Tibial nerve (tissue), 4 donors: Measurements from ENCODE around the gene UPF1.

Experiments
- EP300 ChIP-seq, 2 donors: sonication (generic); formaldehyde crosslinking; IDR thresholded peaks; one replicate each; pipeline ENCODE4 v1.6.1; 2017; ENCODE audit warnings: antibody characterized with exemption in 2 of 2, mild to moderate bottlenecking in 1 of 2
- POLR2A ChIP-seq, 2 donors: fragments of 450-650 bp; IDR thresholded peaks; one replicate each; pipeline ENCODE4 v1.6.1; 2017; ENCODE audit warnings: antibody characterized with exemption in 2 of 2, mild to moderate bottlenecking in 2 of 2, moderate library complexity in 2 of 2
- TF ChIP-seq, protein P1 (sequence below), 5 experiments: fragments of 200-600 bp in 3 of 5; fragments of 450-650 bp in 2 of 5; sonication (generic) in 3 of 5; IDR thresholded peaks; one replicate each; pipeline ENCODE4 v1.5.1; 2016 to 2019; ENCODE audit warnings: antibody characterized with exemption in 5 of 5, mild to moderate bottlenecking in 3 of 5, moderate library complexity in 2 of 5

DNA sequence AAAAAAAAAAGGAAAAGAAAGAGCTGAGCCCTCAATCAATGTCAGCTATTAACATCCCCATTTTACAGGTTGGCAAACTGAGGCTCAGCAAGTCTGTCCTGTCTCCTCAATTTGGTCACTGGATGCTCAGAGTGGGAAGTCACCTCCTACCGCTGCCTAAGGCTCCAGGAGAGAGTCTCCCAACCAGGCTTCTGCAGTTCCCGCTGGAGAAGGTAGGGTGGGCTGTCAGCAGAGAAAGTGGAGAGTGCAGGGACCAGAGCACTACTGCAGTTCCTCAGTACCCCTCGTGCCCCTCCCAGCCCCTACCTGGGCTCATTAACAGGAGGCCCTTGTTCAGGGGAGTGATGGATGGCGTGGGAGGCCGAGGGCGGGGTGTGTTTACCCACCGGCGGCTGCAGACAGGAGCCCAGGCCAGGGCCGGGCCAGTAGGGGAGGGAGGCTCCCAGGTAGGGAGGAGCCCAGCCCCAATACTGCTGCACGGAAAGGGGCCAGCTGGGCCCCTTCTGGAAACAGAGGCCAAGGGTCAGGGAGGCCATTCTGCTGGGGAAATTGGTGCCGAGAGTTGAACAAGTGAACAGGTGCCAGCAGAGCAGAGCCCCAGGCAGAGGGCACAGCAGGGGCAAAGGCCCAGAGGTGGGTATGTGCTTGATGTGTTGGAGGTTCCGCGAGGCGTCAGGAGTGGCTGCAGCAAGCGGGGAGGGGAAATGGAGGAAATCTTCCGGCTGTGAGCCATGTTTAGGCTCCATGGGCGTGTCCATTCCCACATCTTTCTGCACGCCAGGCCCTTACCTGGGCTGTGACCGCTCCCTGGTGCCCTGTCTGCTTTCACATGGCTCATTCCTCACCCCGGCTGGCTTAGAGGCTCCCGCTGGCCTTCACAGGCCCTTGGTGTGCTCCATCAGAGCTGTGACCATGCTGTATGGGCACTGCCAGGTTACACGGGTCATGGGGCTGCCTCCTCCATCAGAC lies 33.1 kb upstream of the UPF1 start:
- no peak for TF ChIP-seq POLR2A (IDR thresholded peaks at IDR 0.05)
- TF ChIP-seq, protein P1, sequence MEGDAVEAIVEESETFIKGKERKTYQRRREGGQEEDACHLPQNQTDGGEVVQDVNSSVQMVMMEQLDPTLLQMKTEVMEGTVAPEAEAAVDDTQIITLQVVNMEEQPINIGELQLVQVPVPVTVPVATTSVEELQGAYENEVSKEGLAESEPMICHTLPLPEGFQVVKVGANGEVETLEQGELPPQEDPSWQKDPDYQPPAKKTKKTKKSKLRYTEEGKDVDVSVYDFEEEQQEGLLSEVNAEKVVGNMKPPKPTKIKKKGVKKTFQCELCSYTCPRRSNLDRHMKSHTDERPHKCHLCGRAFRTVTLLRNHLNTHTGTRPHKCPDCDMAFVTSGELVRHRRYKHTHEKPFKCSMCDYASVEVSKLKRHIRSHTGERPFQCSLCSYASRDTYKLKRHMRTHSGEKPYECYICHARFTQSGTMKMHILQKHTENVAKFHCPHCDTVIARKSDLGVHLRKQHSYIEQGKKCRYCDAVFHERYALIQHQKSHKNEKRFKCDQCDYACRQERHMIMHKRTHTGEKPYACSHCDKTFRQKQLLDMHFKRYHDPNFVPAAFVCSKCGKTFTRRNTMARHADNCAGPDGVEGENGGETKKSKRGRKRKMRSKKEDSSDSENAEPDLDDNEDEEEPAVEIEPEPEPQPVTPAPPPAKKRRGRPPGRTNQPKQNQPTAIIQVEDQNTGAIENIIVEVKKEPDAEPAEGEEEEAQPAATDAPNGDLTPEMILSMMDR (IDR thresholded peaks at IDR 0.05), result no peak
- no peak for TF ChIP-seq EP300 (IDR thresholded peaks at IDR 0.05)
